ENCODE measurements around the gene AKAP8L.

Gene AKAP8L

GRCh38 chr19:15449620-15450527 lies 31.1 kb upstream of the AKAP8L start, which contains the start of gene WIZ:
Gene WIZ (minus strand): TSS chr19:15449956. CDS start chr19:15448307, 1,649 bp downstream.
- peak; percentile 78 for DNase-seq (ENCODE audit: low read depth)

- no peak for DNase-seq (ENCODE audit: low read depth)
Measured at GRCh38 chr19:15448778-15449619, 30.2 kb upstream of the AKAP8L start.

GRCh38 chr19:15448044-15448777 lies 29.4 kb upstream of the AKAP8L start:
- DNase-seq (ENCODE audit: low read depth), result no peak

GRCh38 chr19:15447057-15447456 lies 28.3 kb upstream of the AKAP8L start:
- no peak for DNase-seq (ENCODE audit: low read depth)

GRCh38 chr19:15445807-15446376 lies 27.1 kb upstream of the AKAP8L start:
- DNase-seq (ENCODE audit: low read depth), result no peak

- no peak for DNase-seq (ENCODE audit: low read depth)
Measured at GRCh38 chr19:15445227-15445605, 26.4 kb upstream of the AKAP8L start.

- DNase-seq (ENCODE audit: low read depth), result no peak
Measured at GRCh38 chr19:15444505-15445226, 25.9 kb upstream of the AKAP8L start.

GRCh38 chr19:15443838-15444237 lies 25.1 kb upstream of the AKAP8L start:
- DNase-seq (ENCODE audit: low read depth), result no peak

- no peak for DNase-seq (ENCODE audit: low read depth)
Measured at GRCh38 chr19:15443325-15443724, 24.5 kb upstream of the AKAP8L start.

GRCh38 chr19:15442142-15442920 lies 23.5 kb upstream of the AKAP8L start:
- DNase-seq (ENCODE audit: low read depth), result no peak

GRCh38 chr19:15441317-15441716 lies 22.5 kb upstream of the AKAP8L start:
- no peak for DNase-seq (ENCODE audit: low read depth)

GRCh38 chr19:15439821-15440641 lies 21.2 kb upstream of the AKAP8L start:
- DNase-seq (ENCODE audit: low read depth), result no peak

- DNase-seq (ENCODE audit: low read depth), result no peak
Measured at GRCh38 chr19:15439078-15439799, 20.5 kb upstream of the AKAP8L start.

GRCh38 chr19:15438577-15438976 lies 19.8 kb upstream of the AKAP8L start:
- DNase-seq (ENCODE audit: low read depth), result no peak

GRCh38 chr19:15438124-15438496 lies 19.3 kb upstream of the AKAP8L start:
- no peak for DNase-seq (ENCODE audit: low read depth)

- no peak for DNase-seq (ENCODE audit: low read depth)
Measured at GRCh38 chr19:15437355-15438123, 18.8 kb upstream of the AKAP8L start.

- DNase-seq (ENCODE audit: low read depth), result no peak
Measured at GRCh38 chr19:15436826-15437110, 18.0 kb upstream of the AKAP8L start.

All from T follicular helper cell (primary cell).